Mesendoderm (in vitro differentiated cells): ENCODE measurements around the gene ALOX15B.

Experiments used
- DNase-seq: peaks from one replicate; pipeline ENCODE4 v3.0.0; 2013
- H2AK5ac ChIP-seq: 2 replicates; pipeline ENCODE4 v1.6.1; 2013; ENCODE audit warnings: low read length, inconsistent platforms
- H2BK120ac ChIP-seq: 2 replicates; pipeline ENCODE4 v1.6.1; 2013; ENCODE audit warnings: low read depth, mild to moderate bottlenecking, low read length, moderate library complexity, mixed read lengths
- H2BK15ac ChIP-seq: replicated peaks from 2 replicates; pipeline ENCODE4 v1.6.1; 2013; ENCODE audit warnings: low read depth, mild to moderate bottlenecking, moderate library complexity
- H2BK5ac ChIP-seq: 2 replicates; pipeline ENCODE4 v1.6.1; 2013; ENCODE audit warnings: low read length, inconsistent platforms
- H3K18ac ChIP-seq: 2 replicates; pipeline ENCODE4 v1.6.1; 2013; ENCODE audit warnings: mild to moderate bottlenecking, low read length, mixed read lengths
- H3K23ac ChIP-seq: one replicate; pipeline ENCODE4 v1.6.1; 2013; ENCODE audit warnings: low read length
- H3K27ac ChIP-seq: 2 replicates; pipeline ENCODE4 v1.5.1; 2013; ENCODE audit warnings: low read depth, mild to moderate bottlenecking, inconsistent platforms, low read length, moderate library complexity
- H3K27me3 ChIP-seq: 2 replicates; pipeline ENCODE4 v1.6.1; 2013; ENCODE audit warnings: low read length, control low read depth, mild to moderate bottlenecking, inconsistent platforms; ENCODE audit not compliant: insufficient read depth, poor library complexity
- H3K36me3 ChIP-seq: 2 replicates; pipeline ENCODE4 v1.6.1; 2013; ENCODE audit warnings: low read length, inconsistent platforms; ENCODE audit not compliant: control insufficient read depth, insufficient read depth
- H3K4ac ChIP-seq: one replicate; pipeline ENCODE4 v1.6.1; 2013; ENCODE audit warnings: low read depth, mild to moderate bottlenecking, low read length, moderate library complexity
- H3K4me1 ChIP-seq: 2 replicates; pipeline ENCODE4 v1.6.1; 2013; ENCODE audit warnings: low read depth, low read length, inconsistent platforms; ENCODE audit not compliant: control insufficient read depth
- H3K4me2 ChIP-seq: 2 replicates; pipeline ENCODE4 v1.6.1; 2013; ENCODE audit warnings: low read length
- H3K4me3 ChIP-seq: 2 replicates; pipeline ENCODE4 v1.5.1; 2013; ENCODE audit warnings: mild to moderate bottlenecking, low read length
- H3K56ac ChIP-seq: one replicate; pipeline ENCODE4 v1.6.1; 2013; ENCODE audit warnings: low read length
- H3K79me1 ChIP-seq: 2 replicates; pipeline ENCODE4 v1.6.1; 2013; ENCODE audit warnings: low read length, inconsistent platforms
- H3K79me2 ChIP-seq: 2 replicates; pipeline ENCODE4 v1.6.1; 2013; ENCODE audit warnings: mild to moderate bottlenecking, low read length; ENCODE audit not compliant: control insufficient read depth, insufficient read depth
- H3K9ac ChIP-seq: 2 replicates; pipeline ENCODE4 v1.6.1; 2013; ENCODE audit warnings: low read length, inconsistent platforms
- H4K5ac ChIP-seq: one replicate; pipeline ENCODE4 v1.6.1; 2013; ENCODE audit warnings: low read length
- H4K8ac ChIP-seq: one replicate; pipeline ENCODE4 v1.6.1; 2013; ENCODE audit warnings: low read depth, mild to moderate bottlenecking, control low read depth, low read length, moderate library complexity
- WGBS: extraction: QIAGEN DNeasy Blood & Tissue Kit; methylation state at CpG from one replicate; pipeline ENCODE4 v1.1.7; 2013; ENCODE audit warnings: low lambda C conversion rate, missing lambda C conversion rate; ENCODE audit not compliant: insufficient coverage; ENCODE audit errors: extremely low coverage; 5-methylcytosine and 5-hydroxymethylcytosine counted together

ALOX15B gene

DNA sequence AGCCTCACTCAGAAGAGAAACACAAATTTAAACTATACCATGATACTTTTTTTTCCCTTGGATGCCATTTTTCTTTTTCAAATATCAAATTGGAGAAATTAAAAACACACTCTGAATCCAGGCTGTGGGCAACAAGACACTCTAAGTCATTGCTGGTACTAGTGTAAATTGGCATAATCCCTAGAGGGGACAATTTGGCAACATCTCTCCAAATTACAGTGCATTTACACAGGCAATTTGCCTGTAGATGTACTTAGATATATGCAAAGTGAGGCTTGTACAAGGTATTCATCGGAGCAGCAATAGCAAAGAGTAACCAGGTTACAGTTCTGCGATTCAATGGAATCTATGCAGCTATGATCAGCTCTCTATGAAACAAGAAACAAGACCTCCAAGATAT lies 43.1 kb upstream of the ALOX15B start:
- H3K4me2 ChIP-seq, result no peak overlapping the region
- H3K4me3 ChIP-seq, result no peak overlapping the region
- no peaks in the 10 kb centered on the region for H3K79me2 ChIP-seq
- H3K79me1 ChIP-seq, result no peaks in the 10 kb centered on the region
- H4K5ac ChIP-seq, result no peak overlapping the region
- H2BK5ac ChIP-seq, result no peak overlapping the region
- no peaks in the 10 kb centered on the region for H3K36me3 ChIP-seq
- no peak overlapping the region for H4K8ac ChIP-seq
- H3K27ac ChIP-seq, result no peak overlapping the region
- no peak overlapping the region for H3K18ac ChIP-seq
- H2AK5ac ChIP-seq, result no peak overlapping the region
- no peak for DNase-seq
- no peak overlapping the region for H2BK120ac ChIP-seq
- no CpG with 5 or more reads among the region's 2 CpGs for WGBS
- no peaks in the 10 kb centered on the region for H3K27me3 ChIP-seq
- H3K56ac ChIP-seq, result no peak overlapping the region
- H3K4ac ChIP-seq, result no peak overlapping the region
- H3K9ac ChIP-seq, result no peak overlapping the region
- H2BK15ac ChIP-seq, result no peak overlapping the region
- no peak overlapping the region for H3K23ac ChIP-seq
- H3K4me1 ChIP-seq, result no peaks in the 10 kb centered on the region

DNA sequence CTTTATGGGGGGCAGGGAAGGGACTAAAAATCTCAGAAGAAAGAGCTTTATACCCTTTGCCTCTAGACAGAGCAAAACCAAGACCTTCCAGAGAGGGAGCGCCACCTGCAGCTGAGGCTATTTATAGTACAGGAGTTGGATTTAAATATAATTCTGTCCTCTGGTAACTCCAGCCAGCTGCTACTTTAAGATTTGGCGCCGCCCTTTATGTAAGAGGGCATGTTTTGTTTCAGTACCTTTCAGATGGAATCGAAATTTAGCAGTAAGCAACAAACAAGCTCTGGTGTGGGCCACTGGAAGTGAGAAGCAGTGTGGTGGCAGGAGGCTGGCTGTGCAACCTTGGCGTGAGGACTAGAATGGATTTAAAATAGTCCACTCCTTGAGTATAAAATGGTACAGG lies 41.7 kb upstream of the ALOX15B start:
- no CpG with 5 or more reads among the region's 5 CpGs for WGBS
- Histone ChIP-seq H3K4ac (no peak overlapping the region), H2BK15ac (no peak overlapping the region), H4K8ac (no peak overlapping the region), H3K56ac (no peak overlapping the region), H3K79me2 (no peaks in the 10 kb centered on the region), H2BK120ac (no peak overlapping the region), H3K4me1 (no peaks in the 10 kb centered on the region), H2AK5ac (no peak overlapping the region), H4K5ac (no peak overlapping the region), H3K18ac (no peak overlapping the region), H3K79me1 (no peaks in the 10 kb centered on the region), H3K4me2 (no peak overlapping the region), H3K9ac (no peak overlapping the region), H3K4me3 (no peak overlapping the region), H3K27me3 (peaks cover 4% of the 10 kb centered on the region), H3K36me3 (no peaks in the 10 kb centered on the region), H2BK5ac (no peak overlapping the region), H3K23ac (no peak overlapping the region), H3K27ac (no peak overlapping the region)
- DNase-seq, result peak; percentile 67

DNA sequence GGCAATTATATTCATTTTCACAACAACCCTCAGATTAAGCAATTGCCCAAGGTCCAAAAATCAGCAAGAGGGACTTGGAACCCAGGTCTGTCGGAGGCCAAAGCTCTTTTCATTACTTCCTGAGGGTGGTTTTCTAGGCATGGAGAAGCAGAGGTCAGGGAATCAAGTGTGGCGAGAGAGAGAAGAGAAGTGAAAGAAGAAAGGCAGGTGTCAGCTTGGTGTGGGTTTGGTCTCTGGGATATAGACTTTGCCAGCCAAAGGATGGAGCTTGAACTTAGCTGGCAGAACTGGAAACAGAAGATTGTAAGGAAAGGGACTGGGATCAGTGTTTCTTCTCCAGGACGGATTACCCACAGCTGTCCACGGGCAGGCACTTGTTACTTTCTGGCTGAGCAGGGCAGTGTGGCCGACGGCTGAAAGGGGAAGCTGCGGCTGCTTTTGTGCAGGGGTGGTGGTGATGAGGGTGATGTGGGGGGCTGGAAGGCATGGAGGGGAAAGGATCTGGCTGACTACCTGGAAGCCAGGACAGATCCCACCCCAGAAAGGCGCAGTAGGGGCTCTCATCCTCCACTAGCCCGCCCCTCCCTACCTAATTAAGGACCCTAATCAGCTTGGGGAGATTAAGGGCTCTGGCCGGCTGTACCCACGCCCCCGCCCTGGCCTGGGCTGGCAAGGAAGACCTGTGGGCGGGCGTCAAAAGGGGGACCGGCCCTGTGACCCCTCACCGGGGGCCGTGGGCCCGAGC lies 36.7 kb upstream of the ALOX15B start, which contains the start of gene GUCY2D:
TSS of gene GUCY2D (plus strand) at position 640 of the 745 bp plus-strand sequence. CDS start 433 bp downstream, outside the sequence.
- Histone ChIP-seq H4K8ac (no peak within 1 kb of the TSS), H3K18ac (no peak within 1 kb of the TSS), H3K9ac (no peak within 1 kb of the TSS), H3K79me2 (no peaks in the 10 kb centered on the region), H2BK5ac (no peak within 1 kb of the TSS), H3K36me3 (no peaks in the 10 kb centered on the region), H4K5ac (no peak within 1 kb of the TSS), H3K4me3 (no peak within 1 kb of the TSS), H3K79me1 (no peaks in the 10 kb centered on the region), H3K27ac (no peak within 1 kb of the TSS), H2BK15ac (no peak within 1 kb of the TSS), H3K4ac (no peak within 1 kb of the TSS), H2AK5ac (no peak within 1 kb of the TSS), H3K4me2 (no peak within 1 kb of the TSS), H3K23ac (no peak within 1 kb of the TSS), H3K4me1 (no peaks in the 10 kb centered on the region), H3K56ac (peak within 1 kb of the TSS; percentile 7), H3K27me3 (peaks cover 16% of the 10 kb centered on the region), H2BK120ac (no peak within 1 kb of the TSS)
- DNase-seq, result no peak
- no CpG with 5 or more reads among the region's 18 CpGs for WGBS

DNA sequence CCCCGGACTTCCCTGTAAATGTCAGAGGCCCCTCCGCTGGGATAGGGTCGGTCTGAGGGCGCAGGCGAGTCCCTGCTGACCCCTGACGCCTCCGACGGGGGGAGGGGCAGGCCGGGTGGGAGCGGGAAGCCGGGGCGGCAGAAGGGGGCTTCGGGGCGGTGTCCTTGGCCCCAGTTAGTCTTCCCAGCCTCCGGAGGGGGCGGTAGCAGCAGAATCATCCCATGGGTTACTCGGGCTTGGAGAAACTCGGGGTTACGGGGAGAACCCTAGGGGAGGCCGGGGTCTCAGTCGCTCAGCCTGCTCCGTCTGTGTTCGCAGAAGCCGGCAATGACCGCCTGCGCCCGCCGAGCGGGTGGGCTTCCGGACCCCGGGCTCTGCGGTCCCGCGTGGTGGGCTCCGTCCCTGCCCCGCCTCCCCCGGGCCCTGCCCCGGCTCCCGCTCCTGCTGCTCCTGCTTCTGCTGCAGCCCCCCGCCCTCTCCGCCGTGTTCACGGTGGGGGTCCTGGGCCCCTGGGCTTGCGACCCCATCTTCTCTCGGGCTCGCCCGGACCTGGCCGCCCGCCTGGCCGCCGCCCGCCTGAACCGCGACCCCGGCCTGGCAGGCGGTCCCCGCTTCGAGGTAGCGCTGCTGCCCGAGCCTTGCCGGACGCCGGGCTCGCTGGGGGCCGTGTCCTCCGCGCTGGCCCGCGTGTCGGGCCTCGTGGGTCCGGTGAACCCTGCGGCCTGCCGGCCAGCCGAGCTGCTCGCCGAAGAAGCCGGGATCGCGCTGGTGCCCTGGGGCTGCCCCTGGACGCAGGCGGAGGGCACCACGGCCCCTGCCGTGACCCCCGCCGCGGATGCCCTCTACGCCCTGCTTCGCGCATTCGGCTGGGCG lies 35.9 kb upstream of the ALOX15B start:
- Histone ChIP-seq H4K8ac (no peak overlapping the region), H3K36me3 (no peaks in the 10 kb centered on the region), H3K4me3 (no peak overlapping the region), H3K27ac (no peak overlapping the region), H2BK120ac (no peak overlapping the region), H2BK15ac (no peak overlapping the region), H2AK5ac (no peak overlapping the region), H3K27me3 (peaks cover 16% of the 10 kb centered on the region), H3K56ac (peak overlapping the region; percentile 7), H3K9ac (no peak overlapping the region), H3K79me2 (no peaks in the 10 kb centered on the region), H3K18ac (no peak overlapping the region), H3K4me2 (no peak overlapping the region), H3K79me1 (no peaks in the 10 kb centered on the region), H4K5ac (no peak overlapping the region), H2BK5ac (no peak overlapping the region), H3K4ac (no peak overlapping the region), H3K4me1 (no peaks in the 10 kb centered on the region), H3K23ac (no peak overlapping the region)
- no CpG with 5 or more reads among the region's 92 CpGs for WGBS
- no peak for DNase-seq

DNA sequence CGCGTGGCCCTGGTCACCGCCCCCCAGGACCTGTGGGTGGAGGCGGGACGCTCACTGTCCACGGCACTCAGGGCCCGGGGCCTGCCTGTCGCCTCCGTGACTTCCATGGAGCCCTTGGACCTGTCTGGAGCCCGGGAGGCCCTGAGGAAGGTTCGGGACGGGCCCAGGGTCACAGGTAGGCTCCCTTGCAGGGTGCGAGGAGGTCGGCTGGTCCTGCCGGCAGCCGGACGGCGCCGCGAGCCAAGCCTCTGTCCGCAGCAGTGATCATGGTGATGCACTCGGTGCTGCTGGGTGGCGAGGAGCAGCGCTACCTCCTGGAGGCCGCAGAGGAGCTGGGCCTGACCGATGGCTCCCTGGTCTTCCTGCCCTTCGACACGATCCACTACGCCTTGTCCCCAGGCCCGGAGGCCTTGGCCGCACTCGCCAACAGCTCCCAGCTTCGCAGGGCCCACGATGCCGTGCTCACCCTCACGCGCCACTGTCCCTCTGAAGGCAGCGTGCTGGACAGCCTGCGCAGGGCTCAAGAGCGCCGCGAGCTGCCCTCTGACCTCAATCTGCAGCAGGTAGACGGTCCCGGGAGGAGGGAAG lies 35.2 kb upstream of the ALOX15B start:
- no peak overlapping the region for H3K4ac ChIP-seq
- H2BK120ac ChIP-seq, result no peak overlapping the region
- H2BK5ac ChIP-seq, result no peak overlapping the region
- H3K36me3 ChIP-seq, result no peaks in the 10 kb centered on the region
- no peak overlapping the region for H3K4me2 ChIP-seq
- no peak overlapping the region for H3K9ac ChIP-seq
- H3K27ac ChIP-seq, result no peak overlapping the region
- no peak for DNase-seq
- H3K79me1 ChIP-seq, result no peaks in the 10 kb centered on the region
- no peak overlapping the region for H3K23ac ChIP-seq
- no peak overlapping the region for H3K4me3 ChIP-seq
- H3K4me1 ChIP-seq, result no peaks in the 10 kb centered on the region
- H3K27me3 ChIP-seq, result peaks cover 16% of the 10 kb centered on the region
- no peaks in the 10 kb centered on the region for H3K79me2 ChIP-seq
- H2BK15ac ChIP-seq, result no peak overlapping the region
- H3K56ac ChIP-seq, result no peak overlapping the region
- no CpG with 5 or more reads among the region's 44 CpGs for WGBS
- H2AK5ac ChIP-seq, result no peak overlapping the region
- no peak overlapping the region for H4K8ac ChIP-seq
- H4K5ac ChIP-seq, result no peak overlapping the region
- no peak overlapping the region for H3K18ac ChIP-seq
